K562 (cell line): ENCODE results near the gene FGF22. TPM values are rescaled to one million over a fixed set of nuclear protein-coding genes. Genes with fewer than 3 reads are reported as not detected.

Source experiments
- ATAC-seq: fragments of 200-7000 bp; cut with Tn5 transposase; 3 replicates; pipeline ENCODE4 v1.9.1; 2020; ENCODE audit warnings: moderate library complexity
- BruUV-seq: library from RNA; stranded (reverse); fragments of 400-500 nt; replicated peaks from 2 replicates; lab custom pipeline; 2021; lab: Mats Ljungman, UMichigan
- CTCF ChIA-PET: fragments of 300-600 bp; formaldehyde crosslinking; extraction: SDS; loops from one replicate; lab custom pipeline; 2021; ENCODE audit warnings: low intra/inter-chr PET ratio; lab: Yijun Ruan, JAX
- POLR2A ChIA-PET: fragments of 300-600, 350-650 bp; sonication (Branson Sonifier 250); formaldehyde crosslinking; extraction: SDS; loops from one replicate; lab custom pipeline; 2021; ENCODE audit warnings: antibody characterized with exemption, inconsistent platforms; lab: Yijun Ruan, JAX
- DNase-seq, 4 experiments: peaks; one replicate each; pipeline versions ENCODE4 v3.0.0 to v3.0.0-alpha.2; 2011 to 2018; ENCODE audit warnings: low spot score in 3 of 4, mixed read lengths in 3 of 4; ENCODE audit errors: extremely low read depth in 1 of 4
- FAIRE-seq: peaks from 2 replicates; lab custom pipeline; 2011; peaks lifted over from hg19 to GRCh38; lab: Jason Lieb, UNC
- H2AFZ ChIP-seq: 2 replicates; pipeline ENCODE4 v1.6.0; 2011; ENCODE audit warnings: low read depth, low read length, control low read depth, inconsistent platforms
- H3K27ac ChIP-seq: fragments of 200-600 bp; 3 replicates; pipeline ENCODE4 v1.8.0; 2011; ENCODE audit warnings: low read depth, mild to moderate bottlenecking, control low read depth, inconsistent platforms, low read length, moderate library complexity, mixed read lengths; ENCODE audit errors: extremely low read depth
- H3K27me3 ChIP-seq, 2 experiments: fragments of 300-600 bp in 1 of 2; 2 replicates in 1 of 2; 3 replicates in 1 of 2; pipeline versions ENCODE4 v1.6.0 to v1.8.0; 2011; ENCODE audit warnings: inconsistent platforms in 2 of 2, low read length in 2 of 2, mild to moderate bottlenecking in 1 of 2, mixed read lengths in 1 of 2, moderate library complexity in 1 of 2; ENCODE audit not compliant: control insufficient read depth in 2 of 2, insufficient read depth in 2 of 2
- H3K36me3 ChIP-seq: fragments of 300-600 bp; 3 replicates; pipeline ENCODE4 v1.8.0; 2011; ENCODE audit warnings: mild to moderate bottlenecking, low read length, inconsistent platforms; ENCODE audit not compliant: control insufficient read depth, insufficient read depth
- H3K4me1 ChIP-seq, 2 experiments: fragments of 200-600 bp in 1 of 2; replicated peaks in 1 of 2; 2 replicates in 1 of 2; 3 replicates in 1 of 2; pipeline versions ENCODE4 v1.5.1 to v1.8.0; 2011; ENCODE audit warnings: inconsistent platforms in 2 of 2, low read length in 2 of 2, mild to moderate bottlenecking in 1 of 2, mixed read lengths in 1 of 2, moderate library complexity in 1 of 2; ENCODE audit not compliant: control insufficient read depth in 2 of 2, insufficient read depth in 2 of 2
- H3K4me2 ChIP-seq: 2 replicates; pipeline ENCODE4 v1.6.1; 2011; ENCODE audit warnings: low read length, control low read depth, inconsistent platforms, mixed read lengths; ENCODE audit not compliant: insufficient read depth
- H3K4me3 ChIP-seq: fragments of 200-600 bp; sonication (generic), shearing (Covaris generic); 2 replicates; pipeline ENCODE4 v1.5.1; 2016; ENCODE audit warnings: control low read depth, inconsistent platforms
- H3K79me2 ChIP-seq: fragments of 200-600 bp; 3 replicates; pipeline ENCODE4 v1.8.0; 2011; ENCODE audit warnings: low read length, inconsistent platforms; ENCODE audit not compliant: control insufficient read depth, insufficient read depth
- H3K9ac ChIP-seq, 2 experiments: 2 replicates each; pipeline versions ENCODE4 v1.6.0 to v1.6.1; 2011; ENCODE audit warnings: low read depth in 2 of 2, low read length in 2 of 2, control low read depth in 1 of 2, inconsistent platforms in 1 of 2, mild to moderate bottlenecking in 1 of 2, mixed read lengths in 1 of 2; ENCODE audit not compliant: insufficient read depth in 1 of 2
- H3K9me1 ChIP-seq: one replicate; pipeline ENCODE4 v1.6.0; 2011; ENCODE audit warnings: inconsistent platforms, mild to moderate bottlenecking, low read length, moderate library complexity; ENCODE audit not compliant: control insufficient read depth, insufficient read depth
- H3K9me3 ChIP-seq: replicated peaks from 2 replicates; pipeline ENCODE4 v1.5.1; 2011; ENCODE audit warnings: low read depth, low read length, inconsistent platforms; ENCODE audit not compliant: control insufficient read depth, insufficient read depth
- H4K20me1 ChIP-seq: replicated peaks from 2 replicates; pipeline ENCODE4 v1.6.1; 2011; ENCODE audit warnings: low read length, inconsistent platforms, mixed read lengths; ENCODE audit not compliant: control insufficient read depth, insufficient read depth
- ILK ChIP-seq: fragments of 450-650 bp; IDR thresholded peaks from 2 replicates; pipeline ENCODE4 v1.6.1; 2016; ENCODE audit warnings: missing genetic modification characterization, low read depth, mild to moderate bottlenecking, missing compliant biosample characterization, moderate library complexity, borderline replicate concordance
- POU5F1 ChIP-seq: fragments of 150-350 bp; IDR thresholded peaks from 2 replicates; pipeline ENCODE4 v1.6.1; 2014; ENCODE audit warnings: borderline replicate concordance, low read length, low read depth, mild to moderate bottlenecking; ENCODE audit not compliant: partially characterized antibody
- TRIM25 ChIP-seq: fragments of 450-650 bp; IDR thresholded peaks from 2 replicates; pipeline ENCODE4 v1.7.0; 2016; ENCODE audit warnings: borderline replicate concordance
- ZNF79 ChIP-seq: fragments of 250-450 bp; sonication (Bioruptor Pico); IDR thresholded peaks from 2 replicates; pipeline ENCODE4 v1.4.0; 2020; ENCODE audit warnings: low read depth, mild to moderate bottlenecking, moderate library complexity
- WGBS: fragments of 100-300 bp; shearing (Covaris generic); methylation state at CpG from one replicate; pipeline ENCODE4 v1.1.6; 2016; ENCODE audit warnings: low coverage, mixed read lengths; ENCODE audit not compliant: insufficient coverage; ENCODE audit errors: missing lambda C conversion rate; 5-methylcytosine and 5-hydroxymethylcytosine counted together
- in situ Hi-C: fragments of 300-500 bp; cut with MboI; formaldehyde crosslinking; loops from 4 replicates; pipeline ENCODE4 v1.15.0; 2018; ENCODE audit warnings: inconsistent platforms, mixed read lengths
- intact Hi-C: fragments of 100-400 bp; cut with micrococcal nuclease; formaldehyde crosslinking; loops from 2 replicates; pipeline ENCODE4 v1.14.2; 2022
- polyA plus RNA-seq, 8 experiments: library from polyadenylated mRNA; depleted of rRNA in 4 of 8; stranded (reverse) in 5 of 8; unstranded in 3 of 8; fragments of >200 nt; fragmentation: Nextera tagmentation in 2 of 8; fragmentation: Illumina TruSeq in 1 of 8; extraction: Ambion mirVana in 2 of 8; extraction: Trizol in 1 of 8; gene quantifications; 2 replicates each; pipeline versions ENCODE4 v1.2.1 to v1.2.3, GENCODE V29; 2011 to 2014; ENCODE audit warnings: inconsistent platforms in 1 of 8, missing spikeins in 1 of 8
- total RNA-seq, 7 experiments: library from RNA; depleted of rRNA in 6 of 7; stranded (reverse); fragments of >200 nt in 6 of 7; fragmentation: Illumina TruSeq in 2 of 7; extraction: Trizol in 2 of 7; gene quantifications; 2 replicates each; pipeline versions ENCODE4 v1.2.1 to v1.2.3, GENCODE V29; 2011 to 2021; ENCODE audit warnings: low replicate concordance in 1 of 7

Gene FGF22
- total and polyA plus RNA-seq, 9 of the 15 experiments (the other 6 are each of a cell fraction or from before 2014, with no cell fraction given), result 0.14 to 2.2 (median 0.86) TPM; not detected in 4

GRCh38 chr19:618674-619285 lies 20.9 kb upstream of the FGF22 start:
- Histone ChIP-seq H3K4me3 (no peak overlapping the region), H3K9me1 (no peaks in the 10 kb centered on the region), H2AFZ (no peak overlapping the region), H3K9ac (no peak overlapping the region), H4K20me1 (no peaks in the 10 kb centered on the region), H3K4me2 (no peak overlapping the region), H3K9me3 (no peaks in the 10 kb centered on the region; the same call in 1 of the 2 replicates), H3K4me1 (peaks cover 0 to 16% of the 10 kb centered on the region in 2 experiments; a peak in 2 of 5 replicates), H3K79me2 (no peaks in the 10 kb centered on the region), H3K27ac (no peak overlapping the region), H3K27me3 (no peaks in the 10 kb centered on the region), H3K36me3 (peaks cover 78% of the 10 kb centered on the region; the same call in 2 of the 3 replicates)
- POLR2A ChIA-PET, result no interaction called here
- in situ Hi-C loops (no loop called here), intact Hi-C loops (no loop called here)
- no TSS peak for BruUV-seq
- DNase-seq (no peak), FAIRE-seq (no peak), ATAC-seq (no peak)
- 100% methylated on average over 15 of the region's 27 CpGs for WGBS
- TF ChIP-seq TRIM25 (no peak), POU5F1 (no peak), ZNF79 (CRISPR knock-in tag) (no peak), ILK (tag) (no peak)
- CTCF ChIA-PET, result no interaction called here
